A549 (cell line): Measurements from ENCODE around the gene IFI44L.
A peak's percentile ranks its signal among the peaks of the same experiment; 100 is the strongest.

ENCODE experiments used
- CTCF ChIP-seq: fragments of >200 bp; sonication (Bioruptor Twin); formaldehyde crosslinking; IDR thresholded peaks from 3 replicates; pipeline ENCODE4 v1.5.1; 2016
- HDAC2 ChIP-seq: fragments of 200-600 bp; sonication (generic); IDR thresholded peaks from 2 replicates; pipeline ENCODE4 v1.6.1; 2016
- MAX ChIP-seq: IDR thresholded peaks from 2 replicates; pipeline ENCODE4 v1.6.1; 2012
- MYC ChIP-seq: IDR thresholded peaks from 2 replicates; pipeline ENCODE4 v1.6.1; 2012; ENCODE audit warnings: mild to moderate bottlenecking, inconsistent platforms, low read length, improper control_type of control experiment, borderline replicate concordance
- ZSCAN20 ChIP-seq: fragments of 250-450 bp; sonication (Bioruptor Pico); IDR thresholded peaks from 2 replicates; pipeline ENCODE4 v1.8.0; 2022; ENCODE audit warnings: mild to moderate bottlenecking, moderate library complexity

GRCh38 chr1:78607334-78607927 is 12.8 kb upstream of the IFI44L start:
- TF ChIP-seq CTCF, result peak; percentile 55
- no peak for TF ChIP-seq HDAC2
- TF ChIP-seq ZSCAN20 (CRISPR knock-in tag), result no peak
- TF ChIP-seq MYC, result no peak
- TF ChIP-seq MAX, result no peak
